ENCODE measurements around the gene C5.

DNA sequence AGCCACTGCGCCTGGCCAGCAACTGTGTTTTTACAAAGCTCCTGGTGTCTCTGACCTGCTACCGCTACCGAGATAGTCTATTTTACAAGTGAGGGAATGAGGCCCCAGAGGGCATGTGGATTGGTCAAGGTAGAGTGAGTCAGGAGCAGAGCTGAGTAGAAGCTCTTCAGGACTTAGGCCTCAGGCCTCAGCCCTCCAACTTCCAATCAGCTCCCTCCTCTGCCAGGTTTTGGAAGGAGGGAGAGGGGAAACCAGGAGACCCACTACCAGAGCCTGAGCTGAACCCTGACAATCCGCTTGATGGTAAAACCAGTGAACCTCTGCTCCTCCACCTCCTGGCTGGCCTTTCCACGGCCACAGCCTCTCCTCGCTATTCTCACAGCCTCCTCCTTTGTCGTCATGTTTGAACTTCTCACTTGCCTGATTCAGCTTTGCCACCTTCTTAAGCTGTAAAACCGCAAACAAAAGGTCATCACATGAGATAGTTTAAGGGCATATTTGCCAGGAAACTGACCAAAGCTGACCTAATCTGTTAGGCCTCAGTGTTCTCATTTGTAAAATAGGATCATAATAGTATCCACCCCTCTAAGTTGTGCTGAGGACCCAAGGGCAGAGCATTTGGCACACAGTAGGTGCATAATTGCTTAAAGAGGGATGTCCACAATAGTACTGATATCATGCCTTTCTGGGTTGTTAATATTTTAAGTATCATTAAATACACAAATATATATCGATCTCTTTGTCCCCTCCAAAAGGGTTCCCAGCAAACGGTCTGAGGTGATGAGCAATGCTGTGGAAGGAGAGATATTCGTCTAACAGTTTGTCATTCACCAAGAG, 125.2 kb downstream of the C5 start:
- TF ChIP-seq, protein P1, sequence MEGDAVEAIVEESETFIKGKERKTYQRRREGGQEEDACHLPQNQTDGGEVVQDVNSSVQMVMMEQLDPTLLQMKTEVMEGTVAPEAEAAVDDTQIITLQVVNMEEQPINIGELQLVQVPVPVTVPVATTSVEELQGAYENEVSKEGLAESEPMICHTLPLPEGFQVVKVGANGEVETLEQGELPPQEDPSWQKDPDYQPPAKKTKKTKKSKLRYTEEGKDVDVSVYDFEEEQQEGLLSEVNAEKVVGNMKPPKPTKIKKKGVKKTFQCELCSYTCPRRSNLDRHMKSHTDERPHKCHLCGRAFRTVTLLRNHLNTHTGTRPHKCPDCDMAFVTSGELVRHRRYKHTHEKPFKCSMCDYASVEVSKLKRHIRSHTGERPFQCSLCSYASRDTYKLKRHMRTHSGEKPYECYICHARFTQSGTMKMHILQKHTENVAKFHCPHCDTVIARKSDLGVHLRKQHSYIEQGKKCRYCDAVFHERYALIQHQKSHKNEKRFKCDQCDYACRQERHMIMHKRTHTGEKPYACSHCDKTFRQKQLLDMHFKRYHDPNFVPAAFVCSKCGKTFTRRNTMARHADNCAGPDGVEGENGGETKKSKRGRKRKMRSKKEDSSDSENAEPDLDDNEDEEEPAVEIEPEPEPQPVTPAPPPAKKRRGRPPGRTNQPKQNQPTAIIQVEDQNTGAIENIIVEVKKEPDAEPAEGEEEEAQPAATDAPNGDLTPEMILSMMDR (conservative IDR thresholded peaks at IDR 0.05; ENCODE audit: low read length): no peak
- no peak for TF ChIP-seq EZH2phosphoT487 (IDR thresholded peaks at IDR 0.05; ENCODE audit: borderline replicate concordance)

Measured in Loucy (cell line).